Liver (tissue), 9 donors: Measurements from ENCODE around the gene OR52A1. TPM values are rescaled to one million over a fixed set of nuclear protein-coding genes. Genes with fewer than 3 reads are reported as not detected.

Experiments
- DNase-seq: peaks from one replicate; pipeline ENCODE4 v3.0.0-alpha.2; 2017; ENCODE audit warnings: low spot score
- H3K27ac ChIP-seq, 2 donors: one replicate each; pipeline ENCODE4 v1.7.0; 2013; ENCODE audit warnings: inconsistent platforms in 2 of 2, low read length in 2 of 2, control low read depth in 1 of 2, low read depth in 1 of 2, mild to moderate bottlenecking in 1 of 2
- H3K27me3 ChIP-seq, 4 donors: one replicate each; pipeline versions ENCODE4 v1.6.1 to v1.7.0; 2013; ENCODE audit warnings: low read length in 3 of 4, inconsistent platforms in 1 of 4, mild to moderate bottlenecking in 1 of 4, moderate library complexity in 1 of 4; ENCODE audit not compliant: control insufficient read depth in 4 of 4, insufficient read depth in 4 of 4
- H3K36me3 ChIP-seq, 4 donors: one replicate each; pipeline versions ENCODE4 v1.6.1 to v1.7.0; 2013; ENCODE audit warnings: low read length in 3 of 4, mild to moderate bottlenecking in 3 of 4, low read depth in 1 of 4, moderate library complexity in 1 of 4; ENCODE audit not compliant: control insufficient read depth in 4 of 4, insufficient read depth in 3 of 4
- H3K4me1 ChIP-seq, 4 donors: one replicate each; pipeline versions ENCODE4 v1.6.1 to v1.7.0; 2013; ENCODE audit warnings: low read length in 3 of 4, mild to moderate bottlenecking in 3 of 4, moderate library complexity in 1 of 4; ENCODE audit not compliant: control insufficient read depth in 4 of 4, insufficient read depth in 4 of 4
- H3K4me3 ChIP-seq, 3 donors: one replicate each; pipeline versions ENCODE4 v1.6.1 to v1.7.0; 2013; ENCODE audit warnings: low read length in 3 of 3, control low read depth in 1 of 3, low read depth in 1 of 3, mild to moderate bottlenecking in 1 of 3
- H3K9ac ChIP-seq, 2 donors: one replicate each; pipeline ENCODE4 v1.7.0; 2013; ENCODE audit warnings: low read length in 2 of 2, mild to moderate bottlenecking in 2 of 2, moderate library complexity in 2 of 2, control low read depth in 1 of 2, low read depth in 1 of 2
- H3K9me3 ChIP-seq, 4 donors: one replicate each; pipeline versions ENCODE4 v1.6.1 to v1.7.0; 2013; ENCODE audit warnings: low read length in 3 of 4; ENCODE audit not compliant: control insufficient read depth in 4 of 4
- EGR1 ChIP-seq, 2 donors: IDR thresholded peaks; 2 replicates each; pipeline ENCODE4 v1.6.1; 2016 to 2018; ENCODE audit warnings: antibody characterized with exemption in 2 of 2, low read depth in 2 of 2
- GABPA ChIP-seq, 2 donors: IDR thresholded peaks in 1 of 2; conservative IDR thresholded peaks in 1 of 2; 2 replicates each; pipeline ENCODE4 v1.6.1; 2016; ENCODE audit warnings: antibody characterized with exemption in 2 of 2, mild to moderate bottlenecking in 1 of 2, moderate library complexity in 1 of 2
- HNF4A ChIP-seq, 2 donors: conservative IDR thresholded peaks; 2 replicates each; pipeline ENCODE4 v1.6.1; 2016; ENCODE audit warnings: antibody characterized with exemption in 2 of 2, mild to moderate bottlenecking in 2 of 2
- HNF4G ChIP-seq: IDR thresholded peaks from 2 replicates; pipeline ENCODE4 v1.6.1; 2016; ENCODE audit warnings: antibody characterized with exemption
- JUND ChIP-seq, 2 donors: IDR thresholded peaks; 2 replicates each; pipeline ENCODE4 v1.6.1; 2016; ENCODE audit warnings: antibody characterized with exemption in 2 of 2
- RXRA ChIP-seq, 2 donors: IDR thresholded peaks; 2 replicates each; pipeline ENCODE4 v1.6.1; 2017 to 2018; ENCODE audit warnings: antibody characterized with exemption in 2 of 2, mild to moderate bottlenecking in 1 of 2
- SP1 ChIP-seq: IDR thresholded peaks from 2 replicates; pipeline ENCODE4 v1.6.1; 2018; ENCODE audit warnings: antibody characterized with exemption, mild to moderate bottlenecking
- TAF1 ChIP-seq: conservative IDR thresholded peaks from 2 replicates; pipeline ENCODE4 v1.6.1; 2016; ENCODE audit warnings: antibody characterized with exemption, mild to moderate bottlenecking
- YY1 ChIP-seq: IDR thresholded peaks from 2 replicates; pipeline ENCODE4 v1.6.1; 2016; ENCODE audit warnings: antibody characterized with exemption, mild to moderate bottlenecking
- WGBS: extraction: QIAGEN DNeasy Blood & Tissue Kit; methylation state at CpG from one replicate; pipeline ENCODE4 v1.1.7; 2013; 5-methylcytosine and 5-hydroxymethylcytosine counted together
- polyA plus RNA-seq, 2 donors: library from polyadenylated mRNA; stranded (reverse) in 1 of 2; unstranded in 1 of 2; fragments of 200-250 nt in 1 of 2; fragments of >200 nt in 1 of 2; fragmentation: Nextera tagmentation in 1 of 2; extraction: Ambion mirVana in 1 of 2; gene quantifications; one replicate each; pipeline versions ENCODE4 v1.2.1 to v1.2.3, GENCODE V29; 2013 to 2015
- total RNA-seq, 2 donors: library from RNA; depleted of rRNA; stranded (reverse); fragments of >200 nt; gene quantifications; one replicate each; pipeline ENCODE4 v1.2.3, GENCODE V29; 2014
- TF ChIP-seq, protein P1 (sequence below): IDR thresholded peaks from 2 replicates; pipeline ENCODE4 v1.6.1; 2016; ENCODE audit warnings: antibody characterized with exemption, mild to moderate bottlenecking
- TF ChIP-seq, protein P2 (sequence below): fragments of 150-350 bp; IDR thresholded peaks from 2 replicates; pipeline ENCODE4 v1.5.1; 2017; ENCODE audit warnings: improper control_type of control experiment, low read depth, low read length; ENCODE audit not compliant: missing input control
- TF ChIP-seq, protein P3 (sequence below): IDR thresholded peaks from 2 replicates; pipeline ENCODE4 v1.6.1; 2016; ENCODE audit warnings: antibody characterized with exemption
- TF ChIP-seq, protein P4 (sequence below): IDR thresholded peaks from 2 replicates; pipeline ENCODE4 v1.6.1; 2016; ENCODE audit warnings: antibody characterized with exemption
- donor health status: healthy.
- donor health status: healthy.
- donor health status: healthy.
- donor health status: healthy.
- donor health status: healthy.

The OR52A1 gene
- total and polyA plus RNA-seq, 4 donors: not detected

DNA sequence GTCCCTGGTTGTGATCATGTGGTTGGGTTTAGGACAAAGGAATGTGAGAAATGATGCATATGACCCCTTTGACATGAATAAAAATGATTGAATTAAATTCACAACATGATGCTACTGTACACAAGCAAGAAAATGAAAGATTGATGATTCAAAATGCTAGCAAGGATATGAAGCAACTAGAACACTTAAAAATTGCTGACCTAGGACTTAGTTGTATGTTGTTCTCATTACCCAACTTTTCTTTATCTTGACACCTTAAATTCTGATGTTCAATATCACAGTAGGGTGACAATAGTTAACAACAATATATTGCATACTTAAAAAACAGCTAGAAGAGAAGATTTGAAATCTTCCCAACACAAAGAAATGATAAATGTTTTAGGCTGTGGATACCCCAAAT, 37.0 kb downstream of the OR52A1 start:
- Histone ChIP-seq H3K27ac (no peak overlapping the region), H3K27me3 (peaks cover 0 to 10% (median 1%) of the 10 kb centered on the region in 4 donors), H3K36me3 (no peaks in the 10 kb centered on the region), H3K4me3 (no peak overlapping the region), H3K9me3 (no peaks in the 10 kb centered on the region), H3K4me1 (no peaks in the 10 kb centered on the region), H3K9ac (no peak overlapping the region)
- no peak for DNase-seq
- TF ChIP-seq JUND (IDR thresholded peaks at IDR 0.05) (no peak), RXRA (IDR thresholded peaks at IDR 0.05) (no peak), HNF4A (conservative IDR thresholded peaks at IDR 0.05) (no peak), HNF4G (no peak), SP1 (no peak), YY1 (no peak), EGR1 (IDR thresholded peaks at IDR 0.05; ENCODE audit: low read depth in 2 of 2) (no peak), GABPA (IDR thresholded peaks at IDR 0.05 in 1 of 2, conservative IDR thresholded peaks at IDR 0.05 in 1 of 2) (no peak), TAF1 (no peak)
- TF ChIP-seq, protein P1, sequence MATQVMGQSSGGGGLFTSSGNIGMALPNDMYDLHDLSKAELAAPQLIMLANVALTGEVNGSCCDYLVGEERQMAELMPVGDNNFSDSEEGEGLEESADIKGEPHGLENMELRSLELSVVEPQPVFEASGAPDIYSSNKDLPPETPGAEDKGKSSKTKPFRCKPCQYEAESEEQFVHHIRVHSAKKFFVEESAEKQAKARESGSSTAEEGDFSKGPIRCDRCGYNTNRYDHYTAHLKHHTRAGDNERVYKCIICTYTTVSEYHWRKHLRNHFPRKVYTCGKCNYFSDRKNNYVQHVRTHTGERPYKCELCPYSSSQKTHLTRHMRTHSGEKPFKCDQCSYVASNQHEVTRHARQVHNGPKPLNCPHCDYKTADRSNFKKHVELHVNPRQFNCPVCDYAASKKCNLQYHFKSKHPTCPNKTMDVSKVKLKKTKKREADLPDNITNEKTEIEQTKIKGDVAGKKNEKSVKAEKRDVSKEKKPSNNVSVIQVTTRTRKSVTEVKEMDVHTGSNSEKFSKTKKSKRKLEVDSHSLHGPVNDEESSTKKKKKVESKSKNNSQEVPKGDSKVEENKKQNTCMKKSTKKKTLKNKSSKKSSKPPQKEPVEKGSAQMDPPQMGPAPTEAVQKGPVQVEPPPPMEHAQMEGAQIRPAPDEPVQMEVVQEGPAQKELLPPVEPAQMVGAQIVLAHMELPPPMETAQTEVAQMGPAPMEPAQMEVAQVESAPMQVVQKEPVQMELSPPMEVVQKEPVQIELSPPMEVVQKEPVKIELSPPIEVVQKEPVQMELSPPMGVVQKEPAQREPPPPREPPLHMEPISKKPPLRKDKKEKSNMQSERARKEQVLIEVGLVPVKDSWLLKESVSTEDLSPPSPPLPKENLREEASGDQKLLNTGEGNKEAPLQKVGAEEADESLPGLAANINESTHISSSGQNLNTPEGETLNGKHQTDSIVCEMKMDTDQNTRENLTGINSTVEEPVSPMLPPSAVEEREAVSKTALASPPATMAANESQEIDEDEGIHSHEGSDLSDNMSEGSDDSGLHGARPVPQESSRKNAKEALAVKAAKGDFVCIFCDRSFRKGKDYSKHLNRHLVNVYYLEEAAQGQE: no peak
- TF ChIP-seq, protein P2, sequence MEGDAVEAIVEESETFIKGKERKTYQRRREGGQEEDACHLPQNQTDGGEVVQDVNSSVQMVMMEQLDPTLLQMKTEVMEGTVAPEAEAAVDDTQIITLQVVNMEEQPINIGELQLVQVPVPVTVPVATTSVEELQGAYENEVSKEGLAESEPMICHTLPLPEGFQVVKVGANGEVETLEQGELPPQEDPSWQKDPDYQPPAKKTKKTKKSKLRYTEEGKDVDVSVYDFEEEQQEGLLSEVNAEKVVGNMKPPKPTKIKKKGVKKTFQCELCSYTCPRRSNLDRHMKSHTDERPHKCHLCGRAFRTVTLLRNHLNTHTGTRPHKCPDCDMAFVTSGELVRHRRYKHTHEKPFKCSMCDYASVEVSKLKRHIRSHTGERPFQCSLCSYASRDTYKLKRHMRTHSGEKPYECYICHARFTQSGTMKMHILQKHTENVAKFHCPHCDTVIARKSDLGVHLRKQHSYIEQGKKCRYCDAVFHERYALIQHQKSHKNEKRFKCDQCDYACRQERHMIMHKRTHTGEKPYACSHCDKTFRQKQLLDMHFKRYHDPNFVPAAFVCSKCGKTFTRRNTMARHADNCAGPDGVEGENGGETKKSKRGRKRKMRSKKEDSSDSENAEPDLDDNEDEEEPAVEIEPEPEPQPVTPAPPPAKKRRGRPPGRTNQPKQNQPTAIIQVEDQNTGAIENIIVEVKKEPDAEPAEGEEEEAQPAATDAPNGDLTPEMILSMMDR: no peak
- TF ChIP-seq, protein P3, sequence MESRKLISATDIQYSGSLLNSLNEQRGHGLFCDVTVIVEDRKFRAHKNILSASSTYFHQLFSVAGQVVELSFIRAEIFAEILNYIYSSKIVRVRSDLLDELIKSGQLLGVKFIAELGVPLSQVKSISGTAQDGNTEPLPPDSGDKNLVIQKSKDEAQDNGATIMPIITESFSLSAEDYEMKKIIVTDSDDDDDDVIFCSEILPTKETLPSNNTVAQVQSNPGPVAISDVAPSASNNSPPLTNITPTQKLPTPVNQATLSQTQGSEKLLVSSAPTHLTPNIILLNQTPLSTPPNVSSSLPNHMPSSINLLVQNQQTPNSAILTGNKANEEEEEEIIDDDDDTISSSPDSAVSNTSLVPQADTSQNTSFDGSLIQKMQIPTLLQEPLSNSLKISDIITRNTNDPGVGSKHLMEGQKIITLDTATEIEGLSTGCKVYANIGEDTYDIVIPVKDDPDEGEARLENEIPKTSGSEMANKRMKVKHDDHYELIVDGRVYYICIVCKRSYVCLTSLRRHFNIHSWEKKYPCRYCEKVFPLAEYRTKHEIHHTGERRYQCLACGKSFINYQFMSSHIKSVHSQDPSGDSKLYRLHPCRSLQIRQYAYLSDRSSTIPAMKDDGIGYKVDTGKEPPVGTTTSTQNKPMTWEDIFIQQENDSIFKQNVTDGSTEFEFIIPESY: no peak
- TF ChIP-seq, protein P4, sequence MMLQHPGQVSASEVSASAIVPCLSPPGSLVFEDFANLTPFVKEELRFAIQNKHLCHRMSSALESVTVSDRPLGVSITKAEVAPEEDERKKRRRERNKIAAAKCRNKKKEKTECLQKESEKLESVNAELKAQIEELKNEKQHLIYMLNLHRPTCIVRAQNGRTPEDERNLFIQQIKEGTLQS: no peak

DNA sequence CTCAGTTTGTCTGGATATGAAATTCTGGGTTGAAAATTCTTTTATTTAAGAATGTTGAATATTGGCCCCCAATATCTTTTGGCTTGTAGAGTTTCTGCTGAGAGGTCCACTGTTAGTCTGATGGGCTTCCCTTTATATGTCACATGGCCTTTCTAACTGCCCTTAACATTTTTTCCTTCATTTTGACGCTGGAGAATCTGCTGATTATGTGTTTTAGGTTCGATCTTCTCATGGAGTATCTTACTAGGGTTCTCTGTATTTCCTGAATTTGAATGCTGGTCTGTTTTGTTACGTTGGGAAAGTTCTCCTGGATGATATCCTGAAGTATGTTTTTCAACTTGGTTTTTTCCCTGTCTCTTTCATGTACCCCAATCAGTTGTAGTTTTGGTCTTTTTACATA, 39.2 kb downstream of the OR52A1 start:
- no peak for TF ChIP-seq RXRA (IDR thresholded peaks at IDR 0.05)
- no peak overlapping the region for H3K9ac ChIP-seq
- H3K36me3 ChIP-seq: no peaks in the 10 kb centered on the region
- no peaks in the 10 kb centered on the region for H3K9me3 ChIP-seq
- no peaks in the 10 kb centered on the region for H3K4me1 ChIP-seq
- WGBS: 58% methylated on average over 3 of the region's 3 CpGs
- H3K27ac ChIP-seq: no peak overlapping the region
- H3K27me3 ChIP-seq: peaks cover 0 to 17% (median 1%) of the 10 kb centered on the region in 4 donors
- no peak overlapping the region for H3K4me3 ChIP-seq
- DNase-seq: no peak
